Measurements from ENCODE around the gene PTGIS.

PTGIS gene

GRCh38 chr20:49579874-49580812, 12.2 kb upstream of the PTGIS start:
- TF ChIP-seq, protein P1, sequence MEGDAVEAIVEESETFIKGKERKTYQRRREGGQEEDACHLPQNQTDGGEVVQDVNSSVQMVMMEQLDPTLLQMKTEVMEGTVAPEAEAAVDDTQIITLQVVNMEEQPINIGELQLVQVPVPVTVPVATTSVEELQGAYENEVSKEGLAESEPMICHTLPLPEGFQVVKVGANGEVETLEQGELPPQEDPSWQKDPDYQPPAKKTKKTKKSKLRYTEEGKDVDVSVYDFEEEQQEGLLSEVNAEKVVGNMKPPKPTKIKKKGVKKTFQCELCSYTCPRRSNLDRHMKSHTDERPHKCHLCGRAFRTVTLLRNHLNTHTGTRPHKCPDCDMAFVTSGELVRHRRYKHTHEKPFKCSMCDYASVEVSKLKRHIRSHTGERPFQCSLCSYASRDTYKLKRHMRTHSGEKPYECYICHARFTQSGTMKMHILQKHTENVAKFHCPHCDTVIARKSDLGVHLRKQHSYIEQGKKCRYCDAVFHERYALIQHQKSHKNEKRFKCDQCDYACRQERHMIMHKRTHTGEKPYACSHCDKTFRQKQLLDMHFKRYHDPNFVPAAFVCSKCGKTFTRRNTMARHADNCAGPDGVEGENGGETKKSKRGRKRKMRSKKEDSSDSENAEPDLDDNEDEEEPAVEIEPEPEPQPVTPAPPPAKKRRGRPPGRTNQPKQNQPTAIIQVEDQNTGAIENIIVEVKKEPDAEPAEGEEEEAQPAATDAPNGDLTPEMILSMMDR (IDR thresholded peaks at IDR 0.05) = no peak
- no peak for TF ChIP-seq ZFX (IDR thresholded peaks at IDR 0.05; ENCODE audit: borderline replicate concordance)

DNA sequence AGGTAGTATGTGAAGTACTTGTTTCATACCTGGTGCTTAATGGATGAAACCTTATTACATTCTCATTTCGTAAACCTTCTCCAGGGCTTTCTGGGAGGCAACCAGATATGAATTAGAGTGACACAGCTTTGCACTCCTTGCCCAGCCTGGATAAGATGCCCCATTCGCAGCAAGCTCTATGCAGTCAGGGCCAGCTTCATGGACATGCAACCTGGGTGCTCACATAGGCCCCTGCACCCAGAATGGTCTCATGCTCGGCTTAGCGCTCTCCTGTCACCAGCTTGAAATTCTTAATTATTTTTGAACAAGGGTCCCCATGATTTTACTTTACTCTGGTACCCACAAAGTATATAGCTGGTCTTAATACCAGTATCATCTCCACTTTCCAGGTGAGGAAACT, 11.3 kb upstream of the PTGIS start:
- H3K27ac ChIP-seq = no peak overlapping the region
- TF ChIP-seq ZFX (IDR thresholded peaks at IDR 0.05; ENCODE audit: borderline replicate concordance) = no peak
- TF ChIP-seq, protein P1 (IDR thresholded peaks at IDR 0.05) = no peak

More at GRCh38 chr20:49579874-49580812, 12.2 kb upstream of the PTGIS start:
- no peak overlapping the region for H3K27ac ChIP-seq

DNA sequence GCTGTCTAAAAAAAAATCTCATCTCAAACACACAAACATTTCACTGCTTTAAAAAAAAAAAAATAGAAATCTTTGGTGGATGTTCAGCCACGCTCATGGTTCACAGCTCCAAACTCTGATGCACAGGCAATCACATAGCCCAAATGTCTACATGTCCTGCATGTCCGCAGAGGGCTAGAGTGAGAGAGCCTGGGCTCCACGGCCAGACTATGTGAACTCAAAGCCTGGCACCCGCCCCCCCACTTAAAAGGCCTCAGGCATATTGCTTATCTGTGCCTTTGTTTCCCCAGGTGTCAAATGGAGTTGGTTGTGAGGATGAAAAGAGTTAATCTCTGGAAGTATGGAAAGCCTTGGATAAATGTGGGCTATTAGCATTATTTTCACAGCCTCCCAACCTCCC, 10.5 kb upstream of the PTGIS start:
- TF ChIP-seq ZFX (IDR thresholded peaks at IDR 0.05; ENCODE audit: borderline replicate concordance) = no peak
- TF ChIP-seq, protein P1 (IDR thresholded peaks at IDR 0.05) = no peak
- H3K27ac ChIP-seq = no peak overlapping the region

DNA sequence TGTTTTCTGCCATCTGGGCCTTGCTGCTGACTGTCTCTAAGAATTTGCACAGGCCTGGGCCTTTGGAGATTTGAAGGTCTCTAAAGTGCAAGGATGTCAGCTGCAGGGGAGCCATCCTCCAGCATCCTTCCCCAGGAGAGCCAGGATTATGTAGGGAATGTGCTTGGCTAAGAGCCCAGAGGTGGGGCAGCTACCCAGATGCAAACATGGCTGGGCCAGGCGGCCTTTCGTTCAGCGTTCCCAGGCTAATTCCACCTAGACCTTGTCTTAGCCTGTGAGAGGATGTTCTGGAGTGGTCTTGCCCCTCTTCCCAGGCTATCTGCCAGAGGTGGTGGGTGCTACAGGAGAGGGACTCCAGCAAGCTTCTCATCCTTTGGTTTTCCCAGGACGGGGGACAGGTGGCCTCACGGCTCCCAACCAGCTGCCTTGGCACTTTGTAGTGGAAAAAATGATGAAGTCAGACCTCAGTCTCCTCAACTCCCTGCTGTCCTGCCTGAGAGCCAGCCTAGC, 7.7 kb upstream of the PTGIS start:
- no peak overlapping the region for H3K27ac ChIP-seq
- TF ChIP-seq, protein P1 (IDR thresholded peaks at IDR 0.05) = no peak
- no peak for TF ChIP-seq ZFX (IDR thresholded peaks at IDR 0.05; ENCODE audit: borderline replicate concordance)

DNA sequence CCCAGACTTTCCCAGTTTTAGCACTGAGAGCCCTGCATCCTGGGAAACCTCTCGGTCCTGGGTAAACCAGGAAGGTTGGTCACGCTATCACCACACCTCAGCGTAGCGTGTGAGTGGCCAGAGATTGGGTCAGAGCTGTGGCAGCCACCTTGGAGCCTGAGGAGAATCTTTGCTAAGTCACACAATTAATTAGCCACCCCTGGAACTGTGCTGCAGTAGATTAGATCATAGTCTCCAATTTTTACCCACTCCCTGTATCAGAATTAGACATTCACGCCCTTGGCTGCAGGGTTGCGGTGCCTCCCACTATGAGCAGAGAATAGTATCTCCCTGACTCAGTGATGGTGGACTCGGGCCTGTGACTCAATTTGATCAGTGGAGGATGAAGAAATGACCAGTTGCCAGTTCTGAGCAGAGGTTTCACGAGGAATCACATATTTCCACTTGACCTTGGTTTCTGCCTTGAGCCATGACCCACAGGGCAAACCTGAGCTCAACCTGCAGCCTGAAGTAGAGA, 6.0 kb upstream of the PTGIS start:
- TF ChIP-seq, protein P1 (IDR thresholded peaks at IDR 0.05) = no peak
- TF ChIP-seq ZFX (IDR thresholded peaks at IDR 0.05; ENCODE audit: borderline replicate concordance) = no peak
- no peak overlapping the region for H3K27ac ChIP-seq

GRCh38 chr20:49572857-49573256, 4.9 kb upstream of the PTGIS start:
- no peak overlapping the region for H3K27ac ChIP-seq

More at GRCh38 chr20:49572857-49573256, 4.9 kb upstream of the PTGIS start:
- TF ChIP-seq, protein P1 (IDR thresholded peaks at IDR 0.05) = no peak

Measured in 22Rv1 (cell line).